Ovary (tissue), 9 donors: Measurements from ENCODE around the gene ADAMTSL3. TPM values are rescaled to one million over a fixed set of nuclear protein-coding genes. Genes with fewer than 3 reads are reported as not detected.

Source experiments
- DNase-seq, 5 donors: peaks; one replicate each; pipeline ENCODE4 v3.0.0-alpha.2; 2019 to 2020
- H3K27ac ChIP-seq, 2 donors: fragments of 200-600 bp; one replicate each; pipeline versions ENCODE4 v1.5.1 to v1.8.0; 2019 to 2022
- H3K27me3 ChIP-seq: fragments of 200-600 bp; one replicate; pipeline ENCODE4 v1.8.0; 2022
- H3K36me3 ChIP-seq: fragments of 200-600 bp; sonication (generic); one replicate; pipeline ENCODE4 v1.5.1; 2019
- H3K4me1 ChIP-seq: one replicate; pipeline ENCODE4 v1.8.1; 2013; ENCODE audit warnings: mild to moderate bottlenecking, moderate library complexity; ENCODE audit not compliant: insufficient read depth
- H3K4me3 ChIP-seq: fragments of 200-600 bp; sonication (generic); one replicate; pipeline ENCODE4 v1.5.1; 2017
- H3K9me3 ChIP-seq, 2 donors: fragments of 200-600 bp in 1 of 2; sonication (generic) in 1 of 2; one replicate each; pipeline versions ENCODE4 v1.5.1 to v1.8.1; 2013 to 2019; ENCODE audit warnings: mild to moderate bottlenecking in 1 of 2, moderate library complexity in 1 of 2
- EP300 ChIP-seq: sonication (generic); formaldehyde crosslinking; IDR thresholded peaks from one replicate; pipeline ENCODE4 v1.6.1; 2017; ENCODE audit warnings: antibody characterized with exemption
- POLR2A ChIP-seq: fragments of 450-650 bp; IDR thresholded peaks from one replicate; pipeline ENCODE4 v1.6.1; 2017; ENCODE audit warnings: antibody characterized with exemption, mild to moderate bottlenecking, moderate library complexity
- WGBS, 3 donors: extraction: QIAGEN DNeasy Blood & Tissue Kit in 1 of 3; methylation state at CpG; one replicate each; pipeline versions ENCODE4 v1.1.5 to v1.1.7; 2013 to 2017; 5-methylcytosine and 5-hydroxymethylcytosine counted together
- intact Hi-C, 4 donors: fragments of 100-400 bp; cut with DNase I; formaldehyde crosslinking; loops; one replicate each; pipeline versions ENCODE4 v1.11.0 to v1.15.1; 2022 to 2023
- polyA plus RNA-seq, 2 donors: library from polyadenylated mRNA; stranded (reverse); fragments of 200-250 nt in 1 of 2; fragments of 350-450 nt in 1 of 2; fragmentation: Illumina TruSeq in 1 of 2; extraction: RNeasy Lipid Tissue Mini Kit (QIAGEN cat#74804) in 1 of 2; gene quantifications; one replicate each; pipeline ENCODE4 v1.2.3, GENCODE V29; 2013 to 2014
- total RNA-seq, 7 donors: library from RNA; depleted of rRNA in 2 of 7; stranded (reverse); fragments of >200 nt in 2 of 7; fragmentation: NEBNext Ultra II Directional in 3 of 7; extraction: Animal tissue kit (Norgen Biotek cat#: 25700) in 3 of 7; gene quantifications; one replicate each; pipeline versions ENCODE4 v1.1.0 to v1.2.4, GENCODE V29; 2016 to 2023
- TF ChIP-seq, protein P1 (sequence below), 3 donors: fragments of 450-650 bp in 2 of 3; fragments of 200-600 bp in 1 of 3; IDR thresholded peaks; one replicate each; pipeline versions ENCODE4 v1.5.1 to v1.8.0; 2016 to 2022; ENCODE audit warnings: antibody characterized with exemption in 3 of 3, mild to moderate bottlenecking in 1 of 3
- donor health status: DM: no; HTN: no; CAD: no; lungs with moderate emphysema.
- donor health status: DM: no; HTN: no; CAD: no.
- donor health status: Bipolar disorder and iron deficiency.
- donor health status: DM: yes; HTN: yes; CAD: no.
- donor health status: DM: no; HTN: no; CAD: no.
- donor health status: DM: yes; HTN: yes; CAD: no.

Gene ADAMTSL3
- total and polyA plus RNA-seq, 9 donors: 0.96 to 9.0 (median 3.7) TPM

DNA sequence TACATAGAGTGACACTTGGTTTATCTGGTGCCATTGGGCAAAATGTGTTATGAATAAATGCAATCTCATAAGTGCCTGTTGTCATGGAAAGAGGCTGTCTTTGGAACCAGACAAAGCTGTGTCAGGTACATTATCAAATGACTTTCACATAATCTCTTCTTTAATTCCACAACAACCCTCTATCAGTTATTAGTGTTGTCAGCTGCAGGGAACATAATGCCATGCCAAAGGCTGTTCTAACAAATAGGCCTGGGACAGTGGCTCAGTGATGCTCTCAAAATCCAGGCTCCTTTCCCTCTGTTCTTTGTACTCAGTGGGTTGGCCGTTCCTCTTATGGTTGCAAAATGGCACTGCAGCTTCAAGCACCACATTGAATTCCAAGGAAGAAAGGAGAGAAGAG lies 91.8 kb downstream of the ADAMTSL3 start:
- no peak for TF ChIP-seq EP300
- TF ChIP-seq POLR2A: no peak
- TF ChIP-seq, protein P1, sequence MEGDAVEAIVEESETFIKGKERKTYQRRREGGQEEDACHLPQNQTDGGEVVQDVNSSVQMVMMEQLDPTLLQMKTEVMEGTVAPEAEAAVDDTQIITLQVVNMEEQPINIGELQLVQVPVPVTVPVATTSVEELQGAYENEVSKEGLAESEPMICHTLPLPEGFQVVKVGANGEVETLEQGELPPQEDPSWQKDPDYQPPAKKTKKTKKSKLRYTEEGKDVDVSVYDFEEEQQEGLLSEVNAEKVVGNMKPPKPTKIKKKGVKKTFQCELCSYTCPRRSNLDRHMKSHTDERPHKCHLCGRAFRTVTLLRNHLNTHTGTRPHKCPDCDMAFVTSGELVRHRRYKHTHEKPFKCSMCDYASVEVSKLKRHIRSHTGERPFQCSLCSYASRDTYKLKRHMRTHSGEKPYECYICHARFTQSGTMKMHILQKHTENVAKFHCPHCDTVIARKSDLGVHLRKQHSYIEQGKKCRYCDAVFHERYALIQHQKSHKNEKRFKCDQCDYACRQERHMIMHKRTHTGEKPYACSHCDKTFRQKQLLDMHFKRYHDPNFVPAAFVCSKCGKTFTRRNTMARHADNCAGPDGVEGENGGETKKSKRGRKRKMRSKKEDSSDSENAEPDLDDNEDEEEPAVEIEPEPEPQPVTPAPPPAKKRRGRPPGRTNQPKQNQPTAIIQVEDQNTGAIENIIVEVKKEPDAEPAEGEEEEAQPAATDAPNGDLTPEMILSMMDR (IDR thresholded peaks at IDR 0.05): no peak
- no peak for DNase-seq
- Histone ChIP-seq H3K36me3 (no peaks in the 10 kb centered on the region), H3K27me3 (no peaks in the 10 kb centered on the region), H3K9me3 (no peaks in the 10 kb centered on the region), H3K27ac (no peak overlapping the region), H3K4me1 (peaks cover 8% of the 10 kb centered on the region), H3K4me3 (no peak overlapping the region)
- intact Hi-C loops: loop anchor here in 1 of 4 donors (10.0 kb wide), 1 partner anchor 171 kb away; no protein-coding TSS in a partner anchor
- 88 to 100% (median 96%) methylated on average over 1 of the region's 1 CpG for WGBS, 3 donors

- intact Hi-C loops: loop anchor here in 1 of 4 donors (10.0 kb wide), 1 partner anchor 171 kb away; no protein-coding TSS in a partner anchor
- no peak for DNase-seq
- H3K4me1 ChIP-seq: peaks cover 8% of the 10 kb centered on the region
- H3K4me3 ChIP-seq: no peak overlapping the region
- H3K9me3 ChIP-seq: no peaks in the 10 kb centered on the region
- TF ChIP-seq POLR2A (no peak), EP300 (no peak)
- TF ChIP-seq, protein P1 (IDR thresholded peaks at IDR 0.05): no peak
- 94 to 97% (median 95%) methylated on average over 4 of the region's 4 CpGs for WGBS, 3 donors
- no peaks in the 10 kb centered on the region for H3K27me3 ChIP-seq
- H3K27ac ChIP-seq: peak overlapping the region in 1 of 2 donors; percentile 69
- no peaks in the 10 kb centered on the region for H3K36me3 ChIP-seq
These were observed 92.3 kb downstream of the ADAMTSL3 start for GRCh38 chr15:83746231-83746630.

DNA sequence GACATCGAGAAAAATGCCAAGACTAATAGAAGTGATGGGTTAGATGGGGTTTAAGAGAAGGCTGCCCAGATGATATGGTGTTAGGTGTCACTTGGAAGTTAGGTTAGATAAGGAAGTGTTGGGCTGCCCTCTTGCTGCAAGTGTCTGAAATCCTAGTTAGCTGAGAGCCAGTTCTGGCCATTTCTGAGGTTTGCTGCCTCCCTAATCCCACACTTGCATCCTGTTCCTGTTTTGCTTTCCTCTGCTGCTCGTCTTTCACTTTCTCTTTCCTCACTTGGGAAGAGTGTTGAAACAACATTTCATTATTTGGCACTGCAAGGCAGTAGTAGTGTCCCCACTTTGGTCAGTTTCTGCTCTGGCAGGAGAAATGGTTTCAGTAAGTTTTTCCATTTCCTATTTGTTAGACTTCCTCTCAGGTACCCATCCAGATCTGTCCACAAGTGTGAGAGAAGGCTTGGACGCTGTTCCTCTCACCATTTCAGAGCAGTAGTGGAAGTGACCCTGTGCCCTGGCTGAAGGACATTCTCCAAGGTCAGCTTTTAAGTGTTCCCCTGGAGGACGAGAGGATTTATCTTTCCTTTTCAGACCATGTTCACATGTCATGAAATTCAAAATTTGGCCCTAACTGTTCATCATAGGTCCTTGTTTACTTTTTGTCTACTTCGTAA lies 93.3 kb downstream of the ADAMTSL3 start:
- DNase-seq: peak; percentile 25 to 59 (median 33)
- intact Hi-C loops: loop anchor here in 1 of 4 donors (10.0 kb wide), 1 partner anchor 172 kb away; no protein-coding TSS in a partner anchor
- TF ChIP-seq, protein P1 (IDR thresholded peaks at IDR 0.05): no peak
- no peak for TF ChIP-seq POLR2A
- Histone ChIP-seq H3K27me3 (no peaks in the 10 kb centered on the region), H3K27ac (peak overlapping the region in 1 of 2 donors; percentile 69), H3K36me3 (no peaks in the 10 kb centered on the region), H3K4me3 (peak overlapping the region; percentile 15), H3K9me3 (no peaks in the 10 kb centered on the region), H3K4me1 (peaks cover 8% of the 10 kb centered on the region)
- 17 to 22% (median 19%) methylated on average over 5 of the region's 5 CpGs for WGBS, 3 donors

GRCh38 chr15:83747718-83748110 lies 93.8 kb downstream of the ADAMTSL3 start:
- Histone ChIP-seq H3K4me3 (no peak overlapping the region), H3K27me3 (no peaks in the 10 kb centered on the region), H3K27ac (peak overlapping the region in 1 of 2 donors; percentile 69), H3K9me3 (no peaks in the 10 kb centered on the region), H3K36me3 (no peaks in the 10 kb centered on the region), H3K4me1 (peaks cover 8% of the 10 kb centered on the region)
- TF ChIP-seq EP300 (no peak), POLR2A (no peak)
- TF ChIP-seq, protein P1 (IDR thresholded peaks at IDR 0.05): no peak
- intact Hi-C loops: loop anchor here in 1 of 4 donors (10.0 kb wide), 1 partner anchor 173 kb away; no protein-coding TSS in a partner anchor
- DNase-seq: no peak
- 42 to 61% (median 45%) methylated on average over 5 of the region's 5 CpGs for WGBS, 3 donors
